HepG2 (cell line): ENCODE data around the gene TNRC18. TPM values are rescaled to one million over a fixed set of nuclear protein-coding genes. Genes with fewer than 3 reads are reported as not detected.

Source experiments
- ARID2 ChIP-seq: sonication (generic); formaldehyde crosslinking; IDR thresholded peaks from 2 replicates; pipeline ENCODE4 v1.8.1; 2022; ENCODE audit warnings: mild to moderate bottlenecking, missing genetic modification reagents, borderline replicate concordance
- ATF5 ChIP-seq: sonication (generic); formaldehyde crosslinking; IDR thresholded peaks from 2 replicates; pipeline ENCODE4 v1.4.0; 2020; ENCODE audit warnings: mild to moderate bottlenecking, low read depth, missing genetic modification reagents
- GRHL1 ChIP-seq: sonication (generic); formaldehyde crosslinking; conservative IDR thresholded peaks from 2 replicates; pipeline ENCODE4 v1.8.0; 2022; ENCODE audit warnings: missing genetic modification reagents
- HNF4G ChIP-seq, 2 experiments: sonication (generic) in 1 of 2; formaldehyde crosslinking in 1 of 2; IDR thresholded peaks; 2 replicates each; pipeline versions ENCODE4 v1.4.0 to v1.6.1; 2011 to 2020; ENCODE audit warnings: borderline replicate concordance in 2 of 2, low read depth in 2 of 2, mild to moderate bottlenecking in 2 of 2, low read length in 1 of 2, missing genetic modification reagents in 1 of 2, moderate library complexity in 1 of 2
- HNRNPH1 ChIP-seq: fragments of 200-400 bp; formaldehyde crosslinking; optimal IDR thresholded peaks from 2 replicates; pipeline ENCODE3; 2017; ENCODE audit warnings: mild to moderate bottlenecking, low read depth, low read length
- KDM4B ChIP-seq: sonication (generic); formaldehyde crosslinking; IDR thresholded peaks from 2 replicates; pipeline ENCODE4 v1.4.0; 2020; ENCODE audit warnings: missing genetic modification reagents
- KLF13 ChIP-seq: sonication (generic); formaldehyde crosslinking; IDR thresholded peaks from 2 replicates; pipeline ENCODE4 v1.4.0; 2020; ENCODE audit warnings: mild to moderate bottlenecking, missing genetic modification reagents
- NAIF1 ChIP-seq: sonication (generic); formaldehyde crosslinking; IDR thresholded peaks from 2 replicates; pipeline ENCODE4 v1.5.0; 2020; ENCODE audit warnings: mild to moderate bottlenecking, missing genetic modification reagents, borderline replicate concordance
- NR2F2 ChIP-seq: IDR thresholded peaks from 2 replicates; pipeline ENCODE4 v1.6.1; 2012; ENCODE audit warnings: low read depth, inconsistent platforms, borderline replicate concordance
- PBX2 ChIP-seq: IDR thresholded peaks from 2 replicates; pipeline ENCODE4 v1.6.1; 2016; ENCODE audit warnings: control low read depth
- PHF20 ChIP-seq: sonication (generic); formaldehyde crosslinking; IDR thresholded peaks from 2 replicates; pipeline ENCODE4 v1.5.0; 2020; ENCODE audit warnings: mild to moderate bottlenecking, missing genetic modification reagents
- TCF7L2 ChIP-seq: IDR thresholded peaks from 2 replicates; pipeline ENCODE4 v1.6.1; 2011; ENCODE audit warnings: mild to moderate bottlenecking, low read depth, low read length, moderate library complexity
- TMF1 ChIP-seq: sonication (generic); formaldehyde crosslinking; IDR thresholded peaks from 2 replicates; pipeline ENCODE4 v1.8.1; 2022; ENCODE audit warnings: low read depth, missing genetic modification reagents
- ZBTB39 ChIP-seq: sonication (generic); formaldehyde crosslinking; IDR thresholded peaks from 2 replicates; pipeline ENCODE4 v1.5.0; 2020; ENCODE audit warnings: missing genetic modification reagents
- ZHX1 ChIP-seq: sonication (generic); formaldehyde crosslinking; IDR thresholded peaks from 2 replicates; pipeline ENCODE4 v1.8.1; 2022; ENCODE audit warnings: low read depth, mild to moderate bottlenecking, missing genetic modification reagents
- ZNF569 ChIP-seq: sonication (generic); formaldehyde crosslinking; IDR thresholded peaks from 2 replicates; pipeline ENCODE4 v1.5.0; 2020; ENCODE audit warnings: mild to moderate bottlenecking, missing genetic modification reagents, moderate library complexity, borderline replicate concordance
- ZSCAN30 ChIP-seq: sonication (generic); formaldehyde crosslinking; IDR thresholded peaks from 2 replicates; pipeline ENCODE4 v1.5.0; 2020; ENCODE audit warnings: mild to moderate bottlenecking, missing genetic modification reagents
- polyA plus RNA-seq, 8 experiments: library from polyadenylated mRNA; depleted of rRNA in 3 of 8; stranded (reverse) in 7 of 8; unstranded in 1 of 8; fragments of >200 nt; fragmentation: Illumina TruSeq in 4 of 8; extraction: Trizol in 4 of 8; gene quantifications; 2 replicates each; pipeline versions ENCODE4 v1.2.1 to v1.2.3, GENCODE V29; 2011 to 2016; ENCODE audit warnings: low read depth in 4 of 8, missing spikeins in 1 of 8, mixed read lengths in 1 of 8; ENCODE audit not compliant: insufficient read depth in 1 of 8
- total RNA-seq, 5 experiments: library from RNA; depleted of rRNA; stranded (reverse); fragments of >200 nt; fragmentation: Illumina TruSeq; extraction: Trizol; gene quantifications; 2 replicates each; pipeline ENCODE4 v1.2.3, GENCODE V29; 2016; ENCODE audit warnings: low read depth in 1 of 5

TNRC18 gene
- total and polyA plus RNA-seq, 2 of the 13 experiments (the other 11 are each of a cell fraction or from before 2014, with no cell fraction given): 11.7 to 17.4 TPM

- TF ChIP-seq ZHX1 (CRISPR knock-in tag) (no peak), TMF1 (CRISPR knock-in tag) (no peak; the same call in 1 of the 2 replicates), ZNF569 (CRISPR knock-in tag) (no peak), ATF5 (CRISPR knock-in tag) (0 out of 2 replicates have a peak, but pooled peaks have one; percentile 58), HNF4G (IDR thresholded peaks at IDR 0.05; ENCODE audit: borderline replicate concordance, low read depth, low read length) (peak; percentile 41; the same call in 1 of the 2 replicates), HNF4G (CRISPR knock-in tag; IDR thresholded peaks at IDR 0.05; ENCODE audit: borderline replicate concordance, low read depth) (no peak), ZBTB39 (no peak), ARID2 (CRISPR knock-in tag) (no peak), GRHL1 (CRISPR knock-in tag) (no peak), ZSCAN30 (CRISPR knock-in tag) (0 out of 2 replicates have a peak, but pooled peaks have one; percentile 10), NAIF1 (CRISPR knock-in tag) (peak; percentile 60; the same call in 1 of the 2 replicates), HNRNPH1 (no peak), PBX2 (CRISPR knock-in tag) (no peak), TCF7L2 (no peak), PHF20 (CRISPR knock-in tag) (0 out of 2 replicates have a peak, but pooled peaks have one; percentile 26), NR2F2 (peak; percentile 98), KDM4B (CRISPR knock-in tag) (no peak), KLF13 (CRISPR knock-in tag) (no peak)
Observed at GRCh38 chr7:5284304-5285281, 139.0 kb downstream of the TNRC18 start (continued).
